Measurements from ENCODE around the gene ARMH3. TPM values are rescaled to one million over a fixed set of nuclear protein-coding genes. Genes with fewer than 3 reads are reported as not detected.

The ARMH3 gene
- total and polyA plus RNA-seq, 2 donors, result 13.4 to 23.0 TPM

DNA sequence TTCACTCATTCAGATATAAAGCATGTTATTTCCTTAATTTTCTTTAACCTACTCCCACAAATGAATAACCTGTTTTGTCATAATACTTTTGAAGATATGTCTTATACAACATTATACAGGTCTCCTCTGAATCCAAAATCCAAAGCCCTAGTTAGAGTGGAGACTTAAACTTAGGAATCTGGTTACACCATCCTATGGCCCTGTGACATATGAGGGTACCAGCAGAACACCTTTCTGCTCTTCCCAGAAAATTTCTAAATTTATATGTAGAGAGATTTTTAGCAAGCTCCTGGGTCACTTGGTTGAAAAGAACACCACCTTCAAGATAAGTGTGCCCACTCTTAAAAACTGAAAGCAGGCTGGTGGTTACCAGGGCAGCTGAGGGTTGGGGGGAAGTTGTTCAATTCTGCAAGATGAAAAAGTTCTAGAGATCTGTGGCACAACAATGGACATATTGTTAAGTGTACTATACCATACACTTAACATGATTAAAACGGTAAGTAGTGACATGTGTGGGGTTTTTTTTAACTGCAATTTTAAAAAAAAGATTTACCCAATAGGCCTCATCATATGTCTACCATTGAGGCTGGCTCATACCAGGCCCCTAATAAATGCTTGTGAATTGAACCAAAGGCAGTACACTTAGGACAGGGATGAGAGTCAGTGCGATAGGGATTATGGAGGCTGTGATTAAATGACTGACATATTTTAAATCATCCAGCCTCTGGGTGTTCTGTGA lies 174.8 kb downstream of the ARMH3 start:
- H3K36me3 ChIP-seq (ENCODE audit: insufficient read depth), result no peaks in the 10 kb centered on the region
- peaks cover 6% of the 10 kb centered on the region for H3K4me1 ChIP-seq (ENCODE audit: insufficient read depth)
- no peak overlapping the region for H3K27ac ChIP-seq (ENCODE audit: low read depth)
- H3K4me3 ChIP-seq (ENCODE audit: low read depth, low read length), result no peak overlapping the region
- 92% methylated on average over 2 of the region's 2 CpGs for WGBS
- no peak for DNase-seq (ENCODE audit: extremely low spot score)

DNA sequence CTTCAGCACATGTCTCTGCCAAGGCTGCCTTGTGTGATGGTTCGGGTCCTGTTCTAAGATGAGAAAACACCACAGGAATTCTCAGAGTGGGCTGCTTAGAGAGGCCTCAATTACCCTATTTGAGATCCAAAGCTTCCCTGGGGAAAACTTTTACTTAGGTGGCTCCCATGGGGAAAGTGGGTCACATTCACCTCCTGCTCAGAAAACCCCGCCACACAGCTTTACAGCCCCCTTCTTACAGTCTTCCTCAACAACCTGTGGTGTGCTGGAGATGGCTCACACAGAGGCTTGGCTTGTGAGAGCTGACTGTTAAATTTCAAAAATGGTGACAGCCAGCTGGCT lies 175.8 kb downstream of the ARMH3 start:
- no peak overlapping the region for H3K27ac ChIP-seq (ENCODE audit: low read depth)
- H3K4me1 ChIP-seq (ENCODE audit: insufficient read depth), result peaks cover 6% of the 10 kb centered on the region
- 87% methylated on average over 2 of the region's 2 CpGs for WGBS
- no peaks in the 10 kb centered on the region for H3K36me3 ChIP-seq (ENCODE audit: insufficient read depth)
- DNase-seq (ENCODE audit: extremely low spot score), result no peak
- H3K4me3 ChIP-seq (ENCODE audit: low read depth, low read length), result no peak overlapping the region

DNA sequence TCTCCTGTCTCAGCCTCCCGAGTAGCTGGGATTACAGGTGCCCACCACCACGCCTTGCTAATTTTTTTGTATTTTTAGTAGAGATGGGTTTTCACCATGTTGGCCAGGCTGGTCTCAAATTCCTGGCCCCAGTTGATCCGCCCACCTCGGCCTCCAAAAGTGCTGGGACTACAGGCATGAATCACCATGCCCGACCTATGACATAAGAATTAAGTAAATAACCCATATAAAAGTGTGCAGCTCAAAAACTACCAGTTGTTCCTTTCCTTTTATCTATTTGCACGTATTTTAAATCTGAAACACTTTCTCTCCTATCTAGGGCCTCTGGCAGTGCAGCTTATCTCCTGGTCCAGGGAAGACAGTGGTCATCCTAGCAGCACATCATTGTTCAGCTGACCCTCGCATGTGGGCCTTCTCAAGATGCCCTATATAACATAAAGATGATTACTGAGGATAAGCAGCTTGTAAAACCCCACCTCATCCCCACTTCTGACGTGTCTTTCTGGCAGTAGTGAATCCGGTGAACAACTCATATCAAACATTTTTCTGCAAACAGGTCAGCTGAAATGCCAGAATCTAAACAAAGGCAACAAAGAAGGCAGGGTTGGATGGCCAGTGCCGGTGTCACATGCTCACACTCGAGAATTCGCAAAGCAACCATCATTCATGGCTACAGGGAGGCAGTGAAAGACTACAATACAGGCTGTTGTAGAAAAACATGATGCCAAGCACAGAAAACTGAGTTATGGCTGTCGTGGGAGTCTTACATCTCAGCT lies 176.3 kb downstream of the ARMH3 start:
- DNase-seq (ENCODE audit: extremely low spot score), result no peak
- 56% methylated on average over 13 of the region's 13 CpGs for WGBS
- H3K27ac ChIP-seq (ENCODE audit: low read depth), result no peak overlapping the region

DNA sequence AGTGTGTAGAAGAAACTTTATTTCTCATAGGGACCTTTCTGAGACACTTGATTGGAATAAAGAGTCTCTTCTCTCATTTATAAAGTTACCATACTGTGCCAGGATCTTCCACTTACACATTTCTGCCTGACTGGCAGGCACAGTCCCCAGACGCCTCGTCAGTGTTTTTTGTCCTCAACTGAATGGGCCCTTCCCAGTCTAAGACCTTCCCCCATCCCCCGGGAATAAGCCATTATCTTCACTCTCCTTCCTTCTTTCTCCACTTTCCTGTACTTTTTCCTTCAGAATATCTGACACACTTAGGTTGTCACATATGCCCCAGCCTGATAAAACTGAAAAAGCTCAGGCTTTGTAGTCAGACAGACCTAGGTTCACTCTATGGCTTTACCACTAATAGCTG lies 177.1 kb downstream of the ARMH3 start:
- WGBS, result 91% methylated on average over 3 of the region's 3 CpGs
- H3K27ac ChIP-seq (ENCODE audit: low read depth), result no peak overlapping the region
- no peaks in the 10 kb centered on the region for H3K36me3 ChIP-seq (ENCODE audit: insufficient read depth)
- no peak for DNase-seq (ENCODE audit: extremely low spot score)
- H3K4me3 ChIP-seq (ENCODE audit: low read depth, low read length), result no peak overlapping the region
- H3K4me1 ChIP-seq (ENCODE audit: insufficient read depth), result peaks cover 6% of the 10 kb centered on the region

More for the DNA sequence above, 176.3 kb downstream of the ARMH3 start:
- H3K36me3 ChIP-seq (ENCODE audit: insufficient read depth), result no peaks in the 10 kb centered on the region
- peaks cover 6% of the 10 kb centered on the region for H3K4me1 ChIP-seq (ENCODE audit: insufficient read depth)
- H3K4me3 ChIP-seq (ENCODE audit: low read depth, low read length), result no peak overlapping the region

DNA sequence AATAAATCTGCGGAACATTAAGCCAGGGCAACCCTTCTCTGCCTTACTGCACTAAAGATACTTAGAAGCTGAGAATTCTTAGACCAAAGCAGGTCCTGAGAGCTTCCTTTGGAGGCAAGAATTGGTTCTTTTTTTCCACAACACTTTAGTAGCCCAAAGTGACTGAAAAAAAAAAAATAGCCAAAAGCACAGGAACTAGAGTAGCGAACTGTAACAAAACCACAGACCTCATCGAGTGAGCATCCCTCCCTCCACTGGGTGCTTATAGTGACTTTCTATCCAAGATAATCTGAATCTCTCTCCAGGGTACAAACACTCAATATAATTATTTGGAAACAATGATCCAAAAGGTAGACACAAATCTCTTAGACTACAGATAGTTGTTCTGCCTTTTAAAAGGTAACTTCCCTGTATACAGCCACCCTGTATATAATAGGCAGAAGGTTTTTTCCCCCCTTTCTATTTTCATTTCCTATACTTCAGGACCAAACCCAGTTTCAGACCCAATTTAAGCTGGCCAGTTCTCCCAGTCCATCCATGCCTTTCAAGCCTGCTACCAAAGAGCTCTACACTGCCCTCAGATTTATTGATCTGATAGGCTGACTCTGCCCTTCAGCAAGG lies 180.8 kb downstream of the ARMH3 start:
- Histone ChIP-seq H3K4me1 (ENCODE audit: insufficient read depth) (peaks cover 3% of the 10 kb centered on the region), H3K36me3 (ENCODE audit: insufficient read depth) (no peaks in the 10 kb centered on the region), H3K4me3 (ENCODE audit: low read depth, low read length) (no peak overlapping the region), H3K27ac (ENCODE audit: low read depth) (no peak overlapping the region)
- WGBS, result 89% methylated on average over 3 of the region's 3 CpGs
- DNase-seq (ENCODE audit: extremely low spot score), result no peak

DNA sequence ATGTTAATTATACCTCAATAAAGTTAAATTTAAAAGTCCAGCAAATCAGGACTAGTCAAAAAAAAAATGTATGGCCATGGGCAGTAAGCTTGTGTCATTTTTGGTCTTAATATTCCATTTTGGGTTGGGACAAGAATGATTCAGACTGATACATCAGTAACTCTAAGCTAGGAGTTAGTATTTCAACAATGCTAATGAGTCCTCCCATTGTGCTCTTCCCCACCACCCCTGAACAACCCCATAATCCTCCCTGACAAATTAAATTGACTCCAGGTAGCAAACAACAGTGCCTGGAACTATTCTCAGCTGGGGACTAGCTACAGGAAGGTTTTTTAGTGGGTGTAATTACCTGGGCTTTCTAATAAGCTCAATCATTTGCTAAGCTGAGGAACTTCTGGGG lies 181.7 kb downstream of the ARMH3 start:
- Histone ChIP-seq H3K4me1 (ENCODE audit: insufficient read depth) (no peaks in the 10 kb centered on the region), H3K27ac (ENCODE audit: low read depth) (no peak overlapping the region), H3K4me3 (ENCODE audit: low read depth, low read length) (no peak overlapping the region), H3K36me3 (ENCODE audit: insufficient read depth) (no peaks in the 10 kb centered on the region)
- no peak for DNase-seq (ENCODE audit: extremely low spot score)

DNA sequence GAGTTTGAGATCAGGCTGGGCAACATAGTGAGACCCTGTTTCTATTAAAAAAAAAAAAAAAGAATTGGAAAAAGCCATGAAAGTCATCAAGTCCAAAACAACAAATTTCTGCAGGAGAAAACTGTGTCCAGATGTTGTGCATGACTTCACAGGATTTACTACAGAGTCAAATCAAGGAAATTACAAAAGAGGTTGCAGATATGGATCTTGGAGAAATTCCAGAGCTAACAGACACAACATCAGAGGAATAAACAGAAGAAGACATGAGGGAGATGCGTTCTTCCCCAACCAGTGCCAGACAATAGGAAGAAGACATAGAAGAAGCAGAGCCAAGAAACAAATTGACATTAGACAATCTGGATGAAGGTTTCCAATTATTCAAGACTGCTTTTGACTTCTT lies 188.0 kb downstream of the ARMH3 start:
- Histone ChIP-seq H3K4me1 (ENCODE audit: insufficient read depth) (no peaks in the 10 kb centered on the region), H3K4me3 (ENCODE audit: low read depth, low read length) (no peak overlapping the region), H3K27ac (ENCODE audit: low read depth) (no peak overlapping the region), H3K36me3 (ENCODE audit: insufficient read depth) (no peaks in the 10 kb centered on the region)
- DNase-seq (ENCODE audit: extremely low spot score), result no peak
- 47% methylated on average over 1 of the region's 1 CpG for WGBS

DNA sequence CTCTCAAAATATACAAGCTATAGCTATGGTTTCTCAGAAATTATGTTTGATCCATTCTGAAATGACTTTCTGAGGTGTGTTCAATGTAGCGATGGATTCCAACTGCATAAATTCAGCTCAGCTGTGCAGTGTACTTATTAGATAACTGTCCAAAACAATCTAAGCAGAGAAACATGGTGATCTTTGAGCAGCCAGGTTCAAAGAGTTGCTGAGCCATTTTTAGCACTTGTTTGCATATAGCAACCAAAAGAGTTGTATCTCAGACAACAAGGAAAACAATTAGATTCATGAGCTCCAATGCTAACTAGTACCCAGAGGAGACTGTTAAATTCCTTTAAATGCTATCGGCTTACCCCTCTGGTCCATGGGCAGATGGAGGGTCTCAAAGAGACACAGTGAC lies 196.4 kb downstream of the ARMH3 start:
- no peak overlapping the region for H3K4me3 ChIP-seq (ENCODE audit: low read depth, low read length)
- DNase-seq (ENCODE audit: extremely low spot score), result no peak
- no peaks in the 10 kb centered on the region for H3K36me3 ChIP-seq (ENCODE audit: insufficient read depth)
- no peaks in the 10 kb centered on the region for H3K4me1 ChIP-seq (ENCODE audit: insufficient read depth)
- WGBS, result 99% methylated on average over 2 of the region's 2 CpGs
- H3K27ac ChIP-seq (ENCODE audit: low read depth), result no peak overlapping the region

DNA sequence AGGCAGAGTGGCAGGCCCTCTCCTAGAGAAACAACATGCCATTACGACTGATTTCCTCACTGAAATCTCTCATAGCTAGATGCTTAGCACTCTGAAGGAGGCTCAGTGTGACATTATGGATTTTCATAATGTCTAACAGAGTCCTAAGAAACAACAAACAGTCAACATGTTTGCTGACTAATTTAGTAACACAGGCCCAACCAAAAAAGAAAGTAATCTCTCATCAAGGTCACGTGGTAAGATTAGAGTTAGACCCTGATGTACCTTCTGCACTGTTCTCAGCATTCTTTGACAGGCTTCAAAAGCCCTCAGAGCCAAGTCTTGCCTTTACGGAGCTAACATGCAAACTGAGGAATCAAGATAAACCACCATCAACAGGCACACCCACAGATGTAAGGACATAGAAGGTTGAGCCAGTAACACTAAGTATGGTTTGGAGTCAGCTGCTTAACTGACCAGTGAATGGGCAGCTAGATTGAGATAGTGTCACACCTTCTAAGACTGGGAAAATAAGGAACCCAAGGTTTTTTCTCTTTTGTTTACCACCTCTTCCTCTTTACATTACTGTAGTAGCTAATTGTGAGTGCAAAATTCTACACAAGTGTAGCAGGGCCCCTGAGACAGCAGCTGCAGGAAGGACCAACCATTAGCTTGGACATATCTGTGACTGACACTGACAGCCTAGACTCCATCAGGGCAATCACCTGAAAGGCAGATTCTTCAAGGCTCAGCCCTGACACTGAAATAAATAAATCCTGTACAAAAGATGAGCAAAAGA lies 197.1 kb downstream of the ARMH3 start:
- Histone ChIP-seq H3K4me1 (ENCODE audit: insufficient read depth) (no peaks in the 10 kb centered on the region), H3K36me3 (ENCODE audit: insufficient read depth) (no peaks in the 10 kb centered on the region), H3K4me3 (ENCODE audit: low read depth, low read length) (no peak overlapping the region), H3K27ac (ENCODE audit: low read depth) (no peak overlapping the region)
- DNase-seq (ENCODE audit: extremely low spot score), result no peak
- WGBS, result 91% methylated on average over 3 of the region's 3 CpGs

DNA sequence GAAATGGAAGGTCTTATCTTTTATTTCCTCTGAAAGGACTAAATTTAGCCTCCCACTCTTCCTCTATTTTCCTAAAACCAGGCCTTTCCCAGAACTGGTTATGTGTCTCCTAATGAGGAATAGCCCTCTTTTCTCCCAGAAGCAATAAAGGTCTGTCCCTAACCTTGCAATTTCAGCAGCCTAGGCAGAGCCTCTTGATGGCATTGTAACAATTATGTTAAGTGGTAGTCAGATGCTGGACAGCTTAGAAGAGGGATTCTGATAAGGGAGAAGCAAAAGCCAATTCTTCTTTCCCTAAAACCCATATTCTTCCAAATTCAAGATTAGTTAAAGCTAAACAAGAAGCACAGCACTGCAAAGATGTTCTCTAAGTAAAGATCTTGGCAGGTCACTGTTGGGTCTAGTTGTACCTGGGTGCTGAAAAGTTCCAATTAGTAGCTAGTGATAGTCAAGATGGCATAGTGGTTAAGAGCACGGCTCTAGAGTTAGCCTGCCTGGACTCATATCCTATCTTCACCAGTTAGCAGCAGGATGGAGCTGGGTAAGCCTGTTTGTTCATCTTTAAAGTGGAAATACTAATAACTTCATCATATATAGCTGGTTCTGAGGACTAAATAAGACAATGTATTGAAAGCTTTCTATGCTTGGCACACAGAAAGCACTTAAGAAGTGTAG lies 198.0 kb downstream of the ARMH3 start:
- DNase-seq (ENCODE audit: extremely low spot score), result no peak
- Histone ChIP-seq H3K27ac (ENCODE audit: low read depth) (no peak overlapping the region), H3K4me3 (ENCODE audit: low read depth, low read length) (no peak overlapping the region), H3K4me1 (ENCODE audit: insufficient read depth) (no peaks in the 10 kb centered on the region), H3K36me3 (ENCODE audit: insufficient read depth) (no peaks in the 10 kb centered on the region)
- 96% methylated on average over 1 of the region's 1 CpG for WGBS

DNA sequence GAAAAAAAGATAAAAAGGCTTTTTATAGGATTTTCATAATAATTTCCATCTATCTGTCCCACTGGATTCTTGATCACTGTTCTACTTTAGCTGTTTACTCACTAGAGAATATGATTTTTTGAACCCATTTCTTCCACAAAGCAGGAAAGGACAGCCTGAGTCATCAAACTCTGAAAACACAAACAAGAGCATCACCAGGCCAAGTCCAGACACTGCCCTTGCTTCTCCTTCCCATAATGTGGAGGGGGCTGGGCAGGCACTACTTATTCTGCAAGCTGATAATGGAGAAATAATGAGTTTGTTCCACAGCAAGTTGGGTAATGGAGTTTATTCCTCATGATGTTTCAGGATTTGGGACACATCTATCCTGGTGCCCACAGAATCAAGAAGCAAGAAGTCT lies 199.3 kb downstream of the ARMH3 start:
- no peak overlapping the region for H3K27ac ChIP-seq (ENCODE audit: low read depth)
- DNase-seq (ENCODE audit: extremely low spot score), result no peak
- H3K4me3 ChIP-seq (ENCODE audit: low read depth, low read length), result no peak overlapping the region
- H3K4me1 ChIP-seq (ENCODE audit: insufficient read depth), result no peaks in the 10 kb centered on the region
- no peaks in the 10 kb centered on the region for H3K36me3 ChIP-seq (ENCODE audit: insufficient read depth)

DNA sequence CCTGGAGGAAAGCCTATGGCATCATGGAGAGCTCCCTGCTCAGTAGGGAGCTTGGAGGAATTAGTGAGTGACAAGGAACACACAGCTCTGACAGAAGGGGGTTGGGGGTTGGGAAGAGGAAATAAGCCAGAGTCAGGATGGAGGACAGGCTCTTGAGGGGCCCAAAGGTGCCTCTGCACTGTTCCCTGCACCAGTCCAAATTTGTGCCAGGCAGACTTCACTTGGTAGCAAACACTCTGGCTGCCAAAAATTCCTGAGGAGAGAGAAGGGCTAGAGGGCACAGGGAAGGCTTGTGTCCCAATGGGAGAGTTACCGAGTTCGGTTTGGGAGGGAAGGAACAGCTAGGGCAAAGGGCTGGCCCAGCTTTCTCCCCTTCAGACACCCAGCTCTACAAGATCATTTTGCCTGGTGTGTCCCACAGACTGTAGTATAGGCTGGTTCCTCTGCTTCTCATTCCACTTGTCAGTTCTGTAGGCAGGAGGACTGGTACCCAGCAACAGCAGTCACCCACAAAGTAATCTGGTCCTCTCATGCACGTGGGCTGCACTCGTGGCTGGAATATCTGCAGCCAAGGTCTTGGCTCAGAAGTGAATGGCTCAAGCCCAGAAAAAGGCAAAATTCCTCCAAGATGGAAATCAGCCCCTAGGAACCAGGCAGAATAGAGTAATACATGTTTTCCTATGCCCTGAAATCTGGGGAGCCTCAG lies 204.4 kb downstream of the ARMH3 start:
- 60% methylated on average over 4 of the region's 4 CpGs for WGBS
- DNase-seq (ENCODE audit: extremely low spot score), result no peak
- H3K36me3 ChIP-seq (ENCODE audit: insufficient read depth), result no peaks in the 10 kb centered on the region

DNA sequence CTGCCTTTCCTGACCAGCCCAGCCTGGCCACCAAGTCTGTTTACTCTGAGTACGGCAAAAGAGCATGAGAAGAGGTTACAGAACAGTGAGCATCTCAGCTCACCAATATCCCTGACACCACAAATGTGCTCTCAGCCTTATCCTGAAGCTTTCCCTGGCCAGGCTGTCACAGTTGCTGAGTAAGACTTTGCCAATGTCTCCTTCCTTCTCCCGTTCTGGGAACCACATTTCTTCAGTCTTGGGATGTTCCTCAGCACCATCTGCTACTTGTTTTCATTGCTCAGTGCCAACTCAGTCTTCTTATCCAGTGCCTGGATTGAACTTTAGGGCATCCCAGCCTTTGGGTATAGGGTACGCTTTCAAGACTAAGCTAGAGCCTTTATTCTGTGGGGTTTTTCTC lies 205.2 kb downstream of the ARMH3 start:
- WGBS, result 88% methylated on average over 3 of the region's 3 CpGs
- H3K4me1 ChIP-seq (ENCODE audit: insufficient read depth), result no peaks in the 10 kb centered on the region
- H3K36me3 ChIP-seq (ENCODE audit: insufficient read depth), result no peaks in the 10 kb centered on the region
- no peak for DNase-seq (ENCODE audit: extremely low spot score)
- no peak overlapping the region for H3K4me3 ChIP-seq (ENCODE audit: low read depth, low read length)
- H3K27ac ChIP-seq (ENCODE audit: low read depth), result no peak overlapping the region

More for the DNA sequence above, 204.4 kb downstream of the ARMH3 start:
- no peak overlapping the region for H3K27ac ChIP-seq (ENCODE audit: low read depth)
- H3K4me1 ChIP-seq (ENCODE audit: insufficient read depth), result no peaks in the 10 kb centered on the region
- H3K4me3 ChIP-seq (ENCODE audit: low read depth, low read length), result no peak overlapping the region

All from urinary bladder (tissue), 4 donors.